Esophagus muscularis mucosa (tissue), 3 donors: ENCODE results near the gene CENPX.

ENCODE experiments used
- CTCF ChIP-seq, 3 experiments: fragments of 200-600 bp in 2 of 3; fragments of 450-650 bp in 1 of 3; sonication (generic) in 2 of 3; IDR thresholded peaks; one replicate each; pipeline ENCODE4 v1.5.1; 2017 to 2019; ENCODE audit warnings: antibody characterized with exemption in 3 of 3, mild to moderate bottlenecking in 2 of 3, moderate library complexity in 1 of 3
- POLR2A ChIP-seq: fragments of 450-650 bp; IDR thresholded peaks from one replicate; pipeline ENCODE4 v1.6.1; 2017; ENCODE audit warnings: antibody characterized with exemption, moderate library complexity, mild to moderate bottlenecking, low read depth

GRCh38 chr17:82016061-82016874, 6.4 kb downstream of the CENPX start:
- no peak for TF ChIP-seq POLR2A
- TF ChIP-seq CTCF (IDR thresholded peaks at IDR 0.05) = no peak
